H1 (cell line): ENCODE measurements around the gene MACROD2. TPM values are rescaled to one million over a fixed set of nuclear protein-coding genes. Genes with fewer than 3 reads are reported as not detected.

ENCODE experiments used
- CTCF ChIA-PET: fragments of 300-600 bp; sonication (Branson Sonifier 250); formaldehyde crosslinking; loops from one replicate; lab custom pipeline; 2021; ENCODE audit not compliant: partially characterized antibody; lab: Charles Lee
- POLR2A ChIA-PET: fragments of 300-600 bp; sonication (Branson Sonifier 250); formaldehyde crosslinking; loops from one replicate; lab custom pipeline; 2021; ENCODE audit warnings: inconsistent platforms; ENCODE audit not compliant: partially characterized antibody; lab: Charles Lee
- DNase-seq, 2 experiments: peaks; one replicate each; pipeline versions ENCODE4 v3.0.0 to v3.0.0-alpha.2; 2010 to 2022; ENCODE audit warnings: low spot score in 2 of 2, low read depth in 1 of 2, mixed read lengths in 1 of 2
- FAIRE-seq: peaks from 2 replicates; lab custom pipeline; 2011; peaks lifted over from hg19 to GRCh38; lab: Jason Lieb, UNC
- H2AFZ ChIP-seq: 2 replicates; pipeline ENCODE4 v1.8.1; 2012; ENCODE audit warnings: low read length, inconsistent platforms
- H2AK5ac ChIP-seq: 2 replicates; pipeline ENCODE4 v1.6.1; 2013; ENCODE audit warnings: low read depth, low read length
- H2BK120ac ChIP-seq: replicated peaks from 2 replicates; pipeline ENCODE3; 2013; ENCODE audit warnings: low read depth, low read length, inconsistent platforms
- H2BK12ac ChIP-seq: 2 replicates; pipeline ENCODE4 v1.6.1; 2013; ENCODE audit warnings: low read depth, low read length
- H2BK15ac ChIP-seq: 2 replicates; pipeline ENCODE4 v1.6.1; 2013; ENCODE audit warnings: low read length
- H2BK20ac ChIP-seq: 2 replicates; pipeline ENCODE4 v1.6.1; 2013; ENCODE audit warnings: low read length
- H2BK5ac ChIP-seq: 2 replicates; pipeline ENCODE4 v1.6.1; 2013; ENCODE audit warnings: low read depth, low read length
- H3K14ac ChIP-seq: 2 replicates; pipeline ENCODE4 v1.6.1; 2013; ENCODE audit warnings: inconsistent platforms; ENCODE audit not compliant: insufficient read length
- H3K18ac ChIP-seq: 2 replicates; pipeline ENCODE4 v1.6.1; 2013; ENCODE audit warnings: low read length; ENCODE audit errors: extremely low read depth
- H3K23ac ChIP-seq: 2 replicates; pipeline ENCODE4 v1.6.1; 2013; ENCODE audit warnings: inconsistent platforms; ENCODE audit not compliant: insufficient read length
- H3K23me2 ChIP-seq: 2 replicates; pipeline ENCODE4 v1.6.1; 2013; ENCODE audit warnings: low read depth, low read length
- H3K27ac ChIP-seq: 2 replicates; pipeline ENCODE4 v1.6.1; 2011; ENCODE audit warnings: low read depth, low read length, inconsistent platforms
- H3K27me3 ChIP-seq, 4 experiments: replicated peaks in 1 of 4; 1 replicate in 1 of 4; 2 replicates in 3 of 4; pipeline versions ENCODE4 v1.6.1 to v1.8.1; 2011 to 2013; ENCODE audit warnings: low read length in 3 of 4, mild to moderate bottlenecking in 3 of 4, inconsistent platforms in 2 of 4, mixed read lengths in 2 of 4, moderate library complexity in 1 of 4; ENCODE audit not compliant: control insufficient read depth in 3 of 4, insufficient read depth in 3 of 4; ENCODE audit errors: extremely low read depth in 1 of 4
- H3K36me3 ChIP-seq, 4 experiments: 2 replicates each; pipeline versions ENCODE4 v1.6.1 to v1.8.1; 2011 to 2013; ENCODE audit warnings: mild to moderate bottlenecking in 4 of 4, low read length in 3 of 4, moderate library complexity in 2 of 4, control low read depth in 1 of 4, inconsistent platforms in 1 of 4; ENCODE audit not compliant: insufficient read depth in 4 of 4, control insufficient read depth in 2 of 4
- H3K4ac ChIP-seq: replicated peaks from 2 replicates; pipeline ENCODE3; 2013; ENCODE audit warnings: low read length, low read depth, mixed read lengths, inconsistent platforms; ENCODE audit not compliant: insufficient read length
- H3K4me1 ChIP-seq, 4 experiments: replicated peaks in 1 of 4; 1 replicate in 1 of 4; 2 replicates in 3 of 4; pipeline versions ENCODE4 v1.6.1 to v1.8.1; 2011 to 2013; ENCODE audit warnings: low read length in 3 of 4, inconsistent platforms in 2 of 4, mixed read lengths in 1 of 4; ENCODE audit not compliant: insufficient read depth in 4 of 4, control insufficient read depth in 3 of 4
- H3K4me2 ChIP-seq, 2 experiments: 2 replicates each; pipeline versions ENCODE4 v1.6.1 to v1.8.1; 2011 to 2013; ENCODE audit warnings: low read depth in 2 of 2, low read length in 2 of 2, control low read depth in 1 of 2, inconsistent platforms in 1 of 2, mild to moderate bottlenecking in 1 of 2; ENCODE audit not compliant: insufficient read depth in 1 of 2
- H3K4me3 ChIP-seq, 4 experiments: fragments of 200-600, 300-600 bp in 1 of 4; sonication (generic), shearing (Covaris generic), sonication (Bioruptor Twin) in 1 of 4; 2 replicates each; pipeline versions ENCODE4 v1.5.1 to v1.8.1; 2011 to 2016; ENCODE audit warnings: low read length in 4 of 4, low read depth in 3 of 4, control low read depth in 2 of 4, inconsistent platforms in 2 of 4, mild to moderate bottlenecking in 2 of 4, mixed read lengths in 1 of 4, moderate library complexity in 1 of 4; ENCODE audit not compliant: insufficient read depth in 2 of 4; ENCODE audit errors: extremely low read depth in 1 of 4
- H3K56ac ChIP-seq: replicated peaks from 2 replicates; pipeline ENCODE3; 2013; ENCODE audit warnings: low read depth, mild to moderate bottlenecking, mixed read lengths, low read length, inconsistent platforms; ENCODE audit not compliant: insufficient read length
- H3K79me1 ChIP-seq: 2 replicates; pipeline ENCODE4 v1.6.1; 2013; ENCODE audit warnings: low read depth, low read length, control low read depth
- H3K79me2 ChIP-seq, 2 experiments: 2 replicates each; pipeline versions ENCODE4 v1.6.1 to v1.8.1; 2012 to 2013; ENCODE audit warnings: low read length in 2 of 2, mild to moderate bottlenecking in 2 of 2, inconsistent platforms in 1 of 2; ENCODE audit not compliant: insufficient read depth in 2 of 2, control insufficient read depth in 1 of 2
- H3K9ac ChIP-seq, 4 experiments: replicated peaks in 1 of 4; 1 replicate in 1 of 4; 2 replicates in 3 of 4; pipeline versions ENCODE4 v1.6.1 to v1.8.1; 2011 to 2013; ENCODE audit warnings: low read depth in 3 of 4, low read length in 3 of 4, control low read depth in 2 of 4, mild to moderate bottlenecking in 2 of 4, moderate library complexity in 2 of 4, inconsistent platforms in 1 of 4; ENCODE audit errors: extremely low read depth in 1 of 4
- H3K9me3 ChIP-seq, 2 experiments: 2 replicates each; pipeline versions ENCODE4 v1.6.1 to v1.8.1; 2012 to 2013; ENCODE audit warnings: mild to moderate bottlenecking in 2 of 2, moderate library complexity in 2 of 2, control low read depth in 1 of 2, inconsistent platforms in 1 of 2, low read depth in 1 of 2, low read length in 1 of 2, mixed read lengths in 1 of 2; ENCODE audit not compliant: insufficient read depth in 2 of 2
- H4K20me1 ChIP-seq, 2 experiments: replicated peaks in 1 of 2; 2 replicates each; pipeline versions ENCODE3 to v1.8.1; 2011 to 2013; ENCODE audit warnings: inconsistent platforms in 2 of 2, low read length in 2 of 2, mild to moderate bottlenecking in 1 of 2; ENCODE audit not compliant: insufficient read depth in 2 of 2, control insufficient read depth in 1 of 2
- H4K5ac ChIP-seq: 2 replicates; pipeline ENCODE4 v1.6.1; 2013; ENCODE audit warnings: low read length, low read depth, mixed read lengths, inconsistent platforms; ENCODE audit not compliant: insufficient read length
- H4K8ac ChIP-seq: 2 replicates; pipeline ENCODE4 v1.8.0; 2013; ENCODE audit warnings: mild to moderate bottlenecking, moderate library complexity, low read length, inconsistent platforms; ENCODE audit not compliant: insufficient read depth; ENCODE audit errors: extremely low read depth
- H4K91ac ChIP-seq: replicated peaks from 2 replicates; pipeline ENCODE3; 2013; ENCODE audit warnings: low read length, mixed read lengths, inconsistent platforms; ENCODE audit not compliant: insufficient read length
- ASH2L ChIP-seq: fragments of 200-600, 300-600 bp; sonication (generic); IDR thresholded peaks from one replicate; pipeline ENCODE4 v1.7.1; 2017; ENCODE audit warnings: low read length
- BACH1 ChIP-seq: IDR thresholded peaks from 2 replicates; pipeline ENCODE4 v1.6.1; 2012; ENCODE audit warnings: low read length, improper control_type of control experiment
- CBX5 ChIP-seq: fragments of 300-800, 300-1000 bp; sonication (generic); IDR thresholded peaks from 2 replicates; pipeline ENCODE4 v1.7.1; 2016; ENCODE audit warnings: antibody characterized with exemption, low read length, low read depth
- CBX8 ChIP-seq: fragments of 300-800, 300-1000 bp; sonication (generic); IDR thresholded peaks from 2 replicates; pipeline ENCODE4 v1.7.1; 2016; ENCODE audit warnings: low read depth, low read length, borderline replicate concordance
- CEBPB ChIP-seq: IDR thresholded peaks from 2 replicates; pipeline ENCODE4 v1.6.1; 2012; ENCODE audit warnings: low read depth, low read length
- CHD2 ChIP-seq: IDR thresholded peaks from 2 replicates; pipeline ENCODE4 v1.6.1; 2012; ENCODE audit warnings: low read length, improper control_type of control experiment
- CTBP2 ChIP-seq: IDR thresholded peaks from 2 replicates; pipeline ENCODE4 v1.7.0; 2011; ENCODE audit warnings: borderline replicate concordance, mild to moderate bottlenecking, moderate library complexity, mixed read lengths, low read length; ENCODE audit not compliant: insufficient read depth, insufficient read length
- JUN ChIP-seq: IDR thresholded peaks from 2 replicates; pipeline ENCODE4 v1.6.1; 2011; ENCODE audit warnings: low read depth, mild to moderate bottlenecking, improper control_type of control experiment, low read length
- KDM4A ChIP-seq: IDR thresholded peaks from one replicate; pipeline ENCODE4 v1.7.1; 2012; ENCODE audit warnings: low read depth, mild to moderate bottlenecking, moderate library complexity, low read length, inconsistent platforms; ENCODE audit not compliant: severe bottlenecking
- POLR2AphosphoS5 ChIP-seq: IDR thresholded peaks from 2 replicates; pipeline ENCODE4 v1.6.1; 2011; ENCODE audit warnings: low read depth, low read length
- RXRA ChIP-seq: IDR thresholded peaks from 2 replicates; pipeline ENCODE4 v1.6.1; 2011; ENCODE audit warnings: low read depth, mild to moderate bottlenecking, low read length, moderate library complexity; ENCODE audit not compliant: insufficient read depth
- SAP30 ChIP-seq: fragments of 300-600 bp; sonication (generic); IDR thresholded peaks from 2 replicates; pipeline ENCODE4 v1.7.1; 2012; ENCODE audit warnings: low read length, moderate library complexity, mild to moderate bottlenecking, inconsistent platforms; ENCODE audit not compliant: insufficient read depth, insufficient replicate concordance
- SIN3A ChIP-seq, 2 experiments: IDR thresholded peaks in 1 of 2; conservative IDR thresholded peaks in 1 of 2; 2 replicates each; pipeline ENCODE4 v1.6.1; 2011 to 2012; ENCODE audit warnings: low read length in 2 of 2, improper control_type of control experiment in 1 of 2, low read depth in 1 of 2, mild to moderate bottlenecking in 1 of 2
- SIX5 ChIP-seq: IDR thresholded peaks from 2 replicates; pipeline ENCODE4 v1.6.1; 2011; ENCODE audit warnings: mild to moderate bottlenecking, low read depth, low read length
- SP1 ChIP-seq: IDR thresholded peaks from 2 replicates; pipeline ENCODE4 v1.6.1; 2011; ENCODE audit warnings: low read depth, low read length
- TCF12 ChIP-seq: IDR thresholded peaks from 2 replicates; pipeline ENCODE4 v1.6.1; 2011; ENCODE audit warnings: low read depth, mild to moderate bottlenecking, low read length
- WGBS, 2 experiments: shearing (Covaris generic) in 1 of 2; methylation state at CpG; one replicate each; pipeline versions ENCODE4 v1.1.6 to v1.1.7; 2013 to 2015; ENCODE audit warnings: low lambda C conversion rate in 2 of 2, mixed read lengths in 2 of 2, inconsistent platforms in 1 of 2, low coverage in 1 of 2, missing lambda C conversion rate in 1 of 2; ENCODE audit not compliant: insufficient replicate concordance in 2 of 2, insufficient coverage in 1 of 2, insufficient read length in 1 of 2; ENCODE audit errors: extremely low coverage in 1 of 2, missing lambda C conversion rate in 1 of 2; 5-methylcytosine and 5-hydroxymethylcytosine counted together
- polyA plus RNA-seq, 7 experiments: library from polyadenylated mRNA; depleted of rRNA in 3 of 7; stranded (reverse) in 5 of 7; unstranded in 2 of 7; fragments of >200 nt in 5 of 7; fragments of 200-250 nt in 2 of 7; gene quantifications; 1 replicate in 5 of 7; 2 replicates in 1 of 7; 4 replicates in 1 of 7; pipeline versions ENCODE4 v1.2.1 to v1.2.3, GENCODE V29; 2011 to 2013; ENCODE audit warnings: missing spikeins in 2 of 7, mixed read lengths in 2 of 7
- total RNA-seq: library from RNA; stranded (reverse); fragmentation: NEBNext Ultra II Directional; extraction: Animal tissue kit (Norgen Biotek cat#: 25700); gene quantifications from 2 replicates; pipeline ENCODE4 v1.2.1, GENCODE V29; 2021

Gene MACROD2
- total and polyA plus RNA-seq, 2 of the 8 experiments (the other 6 are each of a cell fraction or from before 2014, with no cell fraction given): 0.70 to 3.9 TPM

- no peak overlapping the region for H4K5ac ChIP-seq
- no peak overlapping the region for H3K9ac ChIP-seq
- H2AFZ ChIP-seq: no peak overlapping the region
- H3K4me3 ChIP-seq: no peak overlapping the region
- no peaks in the 10 kb centered on the region for H3K79me2 ChIP-seq
- H4K20me1 ChIP-seq: no peaks in the 10 kb centered on the region
- no peaks in the 10 kb centered on the region for H3K36me3 ChIP-seq
- no peak overlapping the region for H2BK15ac ChIP-seq
- H3K27ac ChIP-seq: no peak overlapping the region
- H3K14ac ChIP-seq: no peak overlapping the region
- H3K18ac ChIP-seq: no peak overlapping the region
- H2BK20ac ChIP-seq: no peak overlapping the region
- H3K4ac ChIP-seq: no peak overlapping the region
- H2BK120ac ChIP-seq: no peak overlapping the region
- no peak overlapping the region for H3K4me2 ChIP-seq
- POLR2A ChIA-PET: no interaction called here
- H4K8ac ChIP-seq: no peak overlapping the region
- FAIRE-seq (no peak), DNase-seq (no peak)
- H3K23ac ChIP-seq: no peak overlapping the region
- H2BK5ac ChIP-seq: no peak overlapping the region
- H4K91ac ChIP-seq: no peak overlapping the region
- no peaks in the 10 kb centered on the region for H3K9me3 ChIP-seq
- H3K23me2 ChIP-seq: no peaks in the 10 kb centered on the region
- no peak overlapping the region for H2BK12ac ChIP-seq
- H3K56ac ChIP-seq: no peak overlapping the region
- 88% methylated on average over 4 of the region's 4 CpGs; no CpG with 5 or more reads in 1 of the 2 experiments for WGBS, 2 experiments
- no peaks in the 10 kb centered on the region for H3K27me3 ChIP-seq
- H3K79me1 ChIP-seq: no peaks in the 10 kb centered on the region
- no peaks in the 10 kb centered on the region for H3K4me1 ChIP-seq
- CTCF ChIA-PET: interaction anchor here (0.6 to 3.7 kb wide), 8 partner anchors 8 to 1473 kb away, joined by 3 to 30 read pairs (median 3); no protein-coding TSS in a partner anchor
- no peak overlapping the region for H2AK5ac ChIP-seq
- no peak for TF ChIP-seq SP1
- TF ChIP-seq CEBPB: no peak
- no peak for TF ChIP-seq CTBP2
- no peak for TF ChIP-seq SAP30
- no peak for TF ChIP-seq KDM4A
- TF ChIP-seq CBX5: no peak
- TF ChIP-seq POLR2AphosphoS5: no peak
- no peak for TF ChIP-seq SIX5
- no peak for TF ChIP-seq JUN
- TF ChIP-seq CBX8: no peak
- no peak for TF ChIP-seq CHD2
- no peak for TF ChIP-seq RXRA
- no peak for TF ChIP-seq BACH1
- TF ChIP-seq TCF12: no peak
- TF ChIP-seq ASH2L: no peak
- no peak for TF ChIP-seq SIN3A (conservative IDR thresholded peaks at IDR 0.05 in 1 of 2, IDR thresholded peaks at IDR 0.05 in 1 of 2; ENCODE audit: low read depth in 1 of 2, low read length in 2 of 2)
These were observed 1936.6 kb downstream of the MACROD2 start for GRCh38 chr20:15931897-15932296.
